Breast epithelium (tissue), 4 donors: Measurements from ENCODE around the gene IMMP2L. TPM values are rescaled to one million over a fixed set of nuclear protein-coding genes. Genes with fewer than 3 reads are reported as not detected.

Experiments
- DNase-seq, 2 donors: peaks; one replicate each; pipeline ENCODE4 v3.0.0-alpha.2; 2019; ENCODE audit warnings: low spot score in 2 of 2
- H3K27ac ChIP-seq, 2 donors: fragments of 200-600 bp; sonication (generic) in 1 of 2; one replicate each; pipeline ENCODE4 v1.5.1; 2016 to 2019; ENCODE audit warnings: mild to moderate bottlenecking in 1 of 2
- H3K27me3 ChIP-seq, 2 donors: fragments of 200-600 bp; sonication (generic) in 1 of 2; one replicate each; pipeline versions ENCODE4 v1.5.1 to v1.6.0; 2017 to 2019; ENCODE audit warnings: control low read depth in 1 of 2, mild to moderate bottlenecking in 1 of 2
- H3K36me3 ChIP-seq: fragments of 200-600 bp; one replicate; pipeline ENCODE4 v1.5.1; 2019
- H3K4me1 ChIP-seq, 2 donors: fragments of 200-600 bp; sonication (generic); one replicate each; pipeline ENCODE4 v1.5.1; 2016 to 2019; ENCODE audit warnings: control low read depth in 1 of 2
- H3K4me3 ChIP-seq, 3 donors: fragments of 200-600 bp; sonication (generic); 1 replicate in 2 of 3; 2 replicates in 1 of 3; pipeline ENCODE4 v1.5.1; 2016 to 2019; ENCODE audit warnings: mild to moderate bottlenecking in 3 of 3, moderate library complexity in 2 of 3
- H3K9me3 ChIP-seq, 2 donors: fragments of 200-600 bp; sonication (generic) in 1 of 2; one replicate each; pipeline ENCODE4 v1.5.1; 2016 to 2019; ENCODE audit warnings: control low read depth in 1 of 2
- POLR2A ChIP-seq: fragments of 450-650 bp; IDR thresholded peaks from one replicate; pipeline ENCODE4 v1.6.1; 2016; ENCODE audit warnings: antibody characterized with exemption, mild to moderate bottlenecking, moderate library complexity
- POLR2AphosphoS5 ChIP-seq, 3 donors: sonication (generic); formaldehyde crosslinking; IDR thresholded peaks; one replicate each; pipeline ENCODE4 v1.6.1; 2017; ENCODE audit warnings: antibody characterized with exemption in 3 of 3
- intact Hi-C: fragments of 100-400 bp; cut with DNase I; formaldehyde crosslinking; loops from one replicate; pipeline ENCODE4 v1.15.1; 2023; ENCODE audit warnings: low total_unique reads
- total RNA-seq, 3 donors: library from RNA; depleted of rRNA; stranded (reverse); fragments of >200 nt; gene quantifications; one replicate each; pipeline ENCODE4 v1.1.0, GENCODE V29; 2016
- TF ChIP-seq, protein P1 (sequence below), 3 donors: fragments of 450-650 bp; IDR thresholded peaks; one replicate each; pipeline ENCODE4 v1.5.1; 2016 to 2017; ENCODE audit warnings: antibody characterized with exemption in 3 of 3, mild to moderate bottlenecking in 3 of 3, moderate library complexity in 3 of 3

Gene IMMP2L
- total RNA-seq, 3 donors from 2014 or later: 19.8 to 39.7 (median 30.8) TPM

DNA sequence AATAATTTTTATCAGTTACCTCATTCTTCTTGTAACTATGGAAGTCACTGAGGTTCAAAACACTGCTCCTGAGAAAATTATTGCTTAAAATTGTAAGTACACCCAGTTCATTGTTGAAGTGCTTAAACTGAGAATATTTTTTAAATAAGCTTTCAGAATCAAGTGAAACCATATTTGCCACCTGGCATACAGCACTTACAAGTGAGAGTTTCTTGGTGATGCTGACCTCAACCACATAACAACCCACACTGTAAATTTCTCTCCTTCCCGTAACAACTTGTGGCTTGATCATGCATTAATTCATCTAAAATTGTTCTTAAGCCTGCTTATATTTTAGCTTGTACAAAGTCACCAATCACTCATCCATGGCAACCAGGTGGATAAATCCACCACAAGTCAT, 34.0 kb downstream of the IMMP2L start:
- Histone ChIP-seq H3K9me3 (no peaks in the 10 kb centered on the region), H3K27ac (no peak overlapping the region), H3K27me3 (no peaks in the 10 kb centered on the region), H3K36me3 (no peaks in the 10 kb centered on the region), H3K4me3 (no peak overlapping the region), H3K4me1 (no peaks in the 10 kb centered on the region)
- DNase-seq: no peak
- TF ChIP-seq, protein P1, sequence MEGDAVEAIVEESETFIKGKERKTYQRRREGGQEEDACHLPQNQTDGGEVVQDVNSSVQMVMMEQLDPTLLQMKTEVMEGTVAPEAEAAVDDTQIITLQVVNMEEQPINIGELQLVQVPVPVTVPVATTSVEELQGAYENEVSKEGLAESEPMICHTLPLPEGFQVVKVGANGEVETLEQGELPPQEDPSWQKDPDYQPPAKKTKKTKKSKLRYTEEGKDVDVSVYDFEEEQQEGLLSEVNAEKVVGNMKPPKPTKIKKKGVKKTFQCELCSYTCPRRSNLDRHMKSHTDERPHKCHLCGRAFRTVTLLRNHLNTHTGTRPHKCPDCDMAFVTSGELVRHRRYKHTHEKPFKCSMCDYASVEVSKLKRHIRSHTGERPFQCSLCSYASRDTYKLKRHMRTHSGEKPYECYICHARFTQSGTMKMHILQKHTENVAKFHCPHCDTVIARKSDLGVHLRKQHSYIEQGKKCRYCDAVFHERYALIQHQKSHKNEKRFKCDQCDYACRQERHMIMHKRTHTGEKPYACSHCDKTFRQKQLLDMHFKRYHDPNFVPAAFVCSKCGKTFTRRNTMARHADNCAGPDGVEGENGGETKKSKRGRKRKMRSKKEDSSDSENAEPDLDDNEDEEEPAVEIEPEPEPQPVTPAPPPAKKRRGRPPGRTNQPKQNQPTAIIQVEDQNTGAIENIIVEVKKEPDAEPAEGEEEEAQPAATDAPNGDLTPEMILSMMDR (IDR thresholded peaks at IDR 0.05): no peak
- no peak for TF ChIP-seq POLR2A
- no peak for TF ChIP-seq POLR2AphosphoS5 (IDR thresholded peaks at IDR 0.05)
- intact Hi-C loops: no loop called here

DNA sequence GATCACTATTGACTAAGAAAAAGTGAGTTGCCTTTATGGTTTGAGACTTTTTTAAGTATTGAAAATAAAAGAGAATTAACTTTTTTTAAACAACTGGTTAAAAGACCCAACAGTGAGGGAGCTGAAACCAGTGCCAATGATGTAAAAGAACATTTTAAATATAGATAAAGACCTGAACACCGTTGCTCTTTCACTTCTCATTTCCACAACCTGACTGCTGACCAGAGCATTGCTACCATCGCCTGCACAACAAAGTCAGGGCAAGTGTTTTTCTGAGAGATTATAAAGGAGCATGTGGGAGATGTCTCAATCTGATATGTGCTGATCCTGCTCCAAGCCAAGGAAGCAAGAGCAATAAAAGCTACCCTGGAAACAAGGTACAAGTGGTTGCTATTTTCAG, 34.7 kb downstream of the IMMP2L start:
- intact Hi-C loops: no loop called here
- Histone ChIP-seq H3K27ac (no peak overlapping the region), H3K36me3 (no peaks in the 10 kb centered on the region), H3K4me3 (no peak overlapping the region), H3K9me3 (no peaks in the 10 kb centered on the region), H3K27me3 (no peaks in the 10 kb centered on the region), H3K4me1 (no peaks in the 10 kb centered on the region)
- no peak for DNase-seq
- TF ChIP-seq POLR2AphosphoS5 (IDR thresholded peaks at IDR 0.05) (no peak), POLR2A (no peak)
- TF ChIP-seq, protein P1 (IDR thresholded peaks at IDR 0.05): no peak

DNA sequence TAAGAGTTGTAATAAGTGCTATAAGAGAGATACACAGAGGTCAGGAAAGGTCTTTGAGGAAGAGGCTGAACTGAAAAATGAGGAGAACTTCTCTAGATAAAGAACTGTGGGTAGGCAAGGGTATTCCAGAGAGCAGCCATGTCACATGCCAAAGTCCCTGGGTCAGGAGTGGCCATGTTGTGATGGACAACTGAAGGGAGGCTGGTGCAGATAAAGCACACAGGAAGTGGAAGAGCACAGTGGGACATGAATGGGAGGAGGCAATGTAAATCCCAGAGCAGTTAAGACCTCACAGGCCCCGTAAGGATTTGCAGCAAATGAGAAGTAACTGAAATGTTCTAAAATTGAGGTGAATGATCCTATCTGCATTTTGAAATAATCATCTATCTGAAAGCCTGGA, 37.2 kb downstream of the IMMP2L start:
- no peak for DNase-seq
- intact Hi-C loops: no loop called here
- Histone ChIP-seq H3K9me3 (peaks cover 6 to 7% of the 10 kb centered on the region in 2 donors), H3K27me3 (no peaks in the 10 kb centered on the region), H3K4me3 (no peak overlapping the region), H3K27ac (no peak overlapping the region), H3K4me1 (no peaks in the 10 kb centered on the region), H3K36me3 (no peaks in the 10 kb centered on the region)
- TF ChIP-seq POLR2A: no peak
- TF ChIP-seq, protein P1 (IDR thresholded peaks at IDR 0.05): no peak
- TF ChIP-seq POLR2AphosphoS5 (IDR thresholded peaks at IDR 0.05): no peak

DNA sequence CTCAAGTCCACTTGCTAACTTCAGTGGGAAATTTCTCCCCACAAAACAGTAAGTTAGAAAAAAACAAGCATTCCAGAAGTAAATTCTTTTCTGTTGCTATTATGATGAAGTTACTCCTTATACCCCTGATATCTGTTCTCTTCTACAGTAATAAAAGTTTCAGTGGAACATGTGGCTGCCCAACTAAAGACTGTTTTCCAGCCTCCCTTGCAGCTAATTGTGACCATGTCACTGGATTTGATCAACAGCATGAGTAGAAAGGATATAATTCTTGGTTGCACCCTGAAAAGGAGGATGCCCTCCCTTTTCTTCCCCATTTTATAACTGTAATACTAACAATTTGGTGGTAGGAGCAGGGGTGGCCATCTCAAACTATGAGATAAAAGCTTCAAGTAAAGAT, 40.6 kb downstream of the IMMP2L start:
- no peak for DNase-seq
- Histone ChIP-seq H3K27ac (no peak overlapping the region), H3K27me3 (no peaks in the 10 kb centered on the region), H3K9me3 (peaks cover 6 to 7% of the 10 kb centered on the region in 2 donors), H3K4me1 (no peaks in the 10 kb centered on the region), H3K36me3 (no peaks in the 10 kb centered on the region), H3K4me3 (no peak overlapping the region)
- TF ChIP-seq POLR2AphosphoS5 (IDR thresholded peaks at IDR 0.05): no peak
- TF ChIP-seq, protein P1 (IDR thresholded peaks at IDR 0.05): no peak
- intact Hi-C loops: no loop called here

DNA sequence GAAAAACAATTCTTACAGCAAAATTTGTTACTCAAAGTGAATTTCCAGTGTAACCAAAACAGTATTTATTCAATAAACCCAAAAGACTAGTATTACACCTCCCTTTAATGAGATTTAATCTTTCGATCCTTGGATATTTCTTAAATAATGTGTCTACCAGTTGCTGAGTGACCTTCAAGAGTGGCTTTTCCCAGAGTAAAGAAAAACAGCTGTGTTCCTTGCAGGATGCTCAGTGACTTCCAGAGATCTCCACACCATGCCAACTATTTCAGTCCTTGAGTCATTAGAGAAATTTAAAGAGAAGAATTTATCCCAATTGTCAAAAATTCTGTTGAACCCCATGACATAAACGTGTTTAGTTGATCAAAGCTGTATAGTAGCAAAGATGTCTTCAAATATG, 44.0 kb downstream of the IMMP2L start:
- intact Hi-C loops: no loop called here
- Histone ChIP-seq H3K36me3 (no peaks in the 10 kb centered on the region), H3K4me3 (no peak overlapping the region), H3K4me1 (no peaks in the 10 kb centered on the region), H3K27ac (no peak overlapping the region), H3K27me3 (no peaks in the 10 kb centered on the region), H3K9me3 (peaks cover 6 to 7% of the 10 kb centered on the region in 2 donors)
- TF ChIP-seq POLR2A: no peak
- TF ChIP-seq POLR2AphosphoS5 (IDR thresholded peaks at IDR 0.05): no peak
- TF ChIP-seq, protein P1 (IDR thresholded peaks at IDR 0.05): no peak
- no peak for DNase-seq
